ENCODE results near the gene PPP1R3C.

Gene PPP1R3C

GRCh38 chr10:91601212-91601611 is 31.7 kb downstream of the PPP1R3C start:
- no peak for DNase-seq (ENCODE audit: low read depth in 2 of 3, low spot score in 2 of 3)

GRCh38 chr10:91598211-91598977 is 34.5 kb downstream of the PPP1R3C start:
- DNase-seq (ENCODE audit: low read depth in 2 of 3, low spot score in 2 of 3): no peak

GRCh38 chr10:91597197-91597881 is 35.5 kb downstream of the PPP1R3C start:
- DNase-seq (ENCODE audit: low read depth in 2 of 3, low spot score in 2 of 3): no peak

- DNase-seq (ENCODE audit: low read depth in 2 of 3, low spot score in 2 of 3): no peak
These were observed 36.1 kb downstream of the PPP1R3C start for GRCh38 chr10:91596825-91597196.

- no peak for DNase-seq (ENCODE audit: low read depth in 2 of 3, low spot score in 2 of 3)
These were observed 39.0 kb downstream of the PPP1R3C start for GRCh38 chr10:91593834-91594233.

- DNase-seq (ENCODE audit: low read depth in 2 of 3, low spot score in 2 of 3): no peak
These were observed 39.5 kb downstream of the PPP1R3C start for GRCh38 chr10:91593366-91593765.

- DNase-seq (ENCODE audit: low read depth in 2 of 3, low spot score in 2 of 3): no peak
These were observed 40.5 kb downstream of the PPP1R3C start for GRCh38 chr10:91592266-91592975.

GRCh38 chr10:91591797-91592174 is 41.1 kb downstream of the PPP1R3C start:
- DNase-seq (ENCODE audit: low read depth in 2 of 3, low spot score in 2 of 3): no peak

- no peak for DNase-seq (ENCODE audit: low read depth in 2 of 3, low spot score in 2 of 3)
These were observed 41.7 kb downstream of the PPP1R3C start for GRCh38 chr10:91590904-91591796.

- no peak for DNase-seq (ENCODE audit: low read depth in 2 of 3, low spot score in 2 of 3)
These were observed 42.5 kb downstream of the PPP1R3C start for GRCh38 chr10:91590142-91590903.

- no peak for DNase-seq (ENCODE audit: low read depth in 2 of 3, low spot score in 2 of 3)
These were observed 43.2 kb downstream of the PPP1R3C start for GRCh38 chr10:91589658-91590035.

GRCh38 chr10:91589015-91589657 is 43.7 kb downstream of the PPP1R3C start:
- DNase-seq (ENCODE audit: low read depth in 2 of 3, low spot score in 2 of 3): no peak

GRCh38 chr10:91587710-91588638 is 44.9 kb downstream of the PPP1R3C start:
- no peak for DNase-seq (ENCODE audit: low read depth in 2 of 3, low spot score in 2 of 3)

- no peak for DNase-seq (ENCODE audit: low read depth in 2 of 3, low spot score in 2 of 3)
These were observed 50.7 kb downstream of the PPP1R3C start for GRCh38 chr10:91582153-91582554.

GRCh38 chr10:91579329-91579985 is 53.4 kb downstream of the PPP1R3C start:
- DNase-seq (ENCODE audit: low read depth in 2 of 3, low spot score in 2 of 3): no peak

All from activated CD8-positive, alpha-beta memory T cell treated with anti-CD3 and anti-CD28 coated beads for 48 hours (primary cell).